Heart left ventricle (tissue), 16 donors: ENCODE data around the gene SRBD1. TPM values are rescaled to one million over a fixed set of nuclear protein-coding genes. Genes with fewer than 3 reads are reported as not detected.

ENCODE experiments used
- ATAC-seq, 4 donors: fragments of 200-7000 bp; cut with Tn5 transposase; one replicate each; pipeline ENCODE4 v1.9.1; 2020 to 2022; ENCODE audit warnings: moderate library complexity in 4 of 4, mild to moderate bottlenecking in 3 of 4, moderate number of reproducible peaks in 1 of 4
- DNase-seq, 5 donors: peaks; one replicate each; pipeline ENCODE4 v3.0.0-alpha.2; 2020
- H3K27ac ChIP-seq, 12 donors: fragments of 200-600 bp; sonication (generic) in 4 of 12; one replicate each; pipeline versions ENCODE4 v1.5.0 to v1.8.0; 2016 to 2022; ENCODE audit warnings: mild to moderate bottlenecking in 2 of 12
- H3K27me3 ChIP-seq, 9 donors: fragments of 200-600 bp; sonication (generic) in 2 of 9; one replicate each; pipeline versions ENCODE4 v1.5.1 to v1.8.0; 2016 to 2022; ENCODE audit warnings: mild to moderate bottlenecking in 3 of 9
- H3K36me3 ChIP-seq, 9 donors: fragments of 200-600 bp; sonication (generic) in 2 of 9; one replicate each; pipeline versions ENCODE4 v1.5.0 to v1.8.0; 2018 to 2022; ENCODE audit warnings: mild to moderate bottlenecking in 2 of 9
- H3K4me1 ChIP-seq, 12 donors: fragments of 200-600 bp; sonication (generic) in 4 of 12; one replicate each; pipeline versions ENCODE4 v1.5.0 to v1.8.0; 2016 to 2022; ENCODE audit warnings: mild to moderate bottlenecking in 3 of 12
- H3K4me3 ChIP-seq, 12 donors: fragments of 200-600 bp; sonication (generic) in 4 of 12; one replicate each; pipeline versions ENCODE4 v1.5.0 to v1.8.0; 2017 to 2022; ENCODE audit warnings: mild to moderate bottlenecking in 9 of 12, moderate library complexity in 4 of 12
- H3K9me3 ChIP-seq, 12 donors: fragments of 200-600 bp; sonication (generic) in 4 of 12; one replicate each; pipeline versions ENCODE4 v1.5.0 to v1.8.0; 2016 to 2022; ENCODE audit warnings: mild to moderate bottlenecking in 1 of 12
- POLR2A ChIP-seq, 2 donors: fragments of 450-650 bp; IDR thresholded peaks; one replicate each; pipeline ENCODE4 v1.6.1; 2017; ENCODE audit warnings: antibody characterized with exemption in 2 of 2, mild to moderate bottlenecking in 2 of 2, moderate library complexity in 2 of 2
- WGBS, 4 donors: extraction: QIAGEN DNeasy Blood & Tissue Kit in 2 of 4; methylation state at CpG; one replicate each; pipeline versions ENCODE4 v1.1.5 to v1.1.7; 2013 to 2018; 5-methylcytosine and 5-hydroxymethylcytosine counted together
- intact Hi-C, 10 donors: fragments of 100-400 bp; cut with DNase I; formaldehyde crosslinking; loops; one replicate each; pipeline versions ENCODE4 v1.11.1 to v1.14.2; 2022
- polyA plus RNA-seq, 2 donors: library from polyadenylated mRNA; stranded (reverse); fragments of 200-250 nt; gene quantifications; one replicate each; pipeline ENCODE4 v1.2.3, GENCODE V29; 2013
- total RNA-seq, 9 donors: library from RNA; depleted of rRNA in 2 of 9; stranded (reverse); fragments of >200 nt in 2 of 9; fragmentation: NEBNext Ultra II Directional in 3 of 9; extraction: Animal tissue kit (Norgen Biotek cat#: 25700) in 3 of 9; gene quantifications; one replicate each; pipeline versions ENCODE4 v1.1.0 to v1.2.4, GENCODE V29; 2016 to 2023
- TF ChIP-seq, protein P1 (sequence below), 12 donors: fragments of 200-600 bp; sonication (generic) in 4 of 12; IDR thresholded peaks; one replicate each; pipeline versions ENCODE4 v1.5.0 to v1.8.0; 2018 to 2022; ENCODE audit warnings: antibody characterized with exemption in 12 of 12, mild to moderate bottlenecking in 5 of 12
- donor health status: ischemic (EF 13 %, LVEDD 7.1; RV severe dilation, severe dysfunction).
- donor health status: healthy with polysubstance abuse.
- donor health status: DM: no; HTN: yes; CAD: no.
- donor health status: DM: no; HTN: no; CAD: no.
- donor health status: ischemic (EF 25% LVEDD 6.9; RV normal size, moderate dysfunction).
- donor health status: ischemic (EF 25% LVEDD 5.7; RV mildly dilated, moderate dysfunction).
- donor health status: healthy.
- donor health status: DM: yes; HTN: yes; CAD: no.
- donor health status: ischemic (EF 35%, LVEDD 5.7; RV mildly dilated, moderate dysfunction).
- donor health status: nonischemic (EF 11% LVEDD 7.7; RV severe dilation, severe dysfunction).
- donor health status: DM: yes; HTN: yes; CAD: no.
- donor health status: PGD.
- donor health status: ischemic (EF 29% LVEDD 5.4; RV normal size, mild dysfunction).
- donor health status: nonischemic (EF 23%, LVEDD 6.1; RV moderate dilation, normal function).

SRBD1 gene
- total and polyA plus RNA-seq, 11 donors: 3.0 to 16.9 (median 10.2) TPM

DNA sequence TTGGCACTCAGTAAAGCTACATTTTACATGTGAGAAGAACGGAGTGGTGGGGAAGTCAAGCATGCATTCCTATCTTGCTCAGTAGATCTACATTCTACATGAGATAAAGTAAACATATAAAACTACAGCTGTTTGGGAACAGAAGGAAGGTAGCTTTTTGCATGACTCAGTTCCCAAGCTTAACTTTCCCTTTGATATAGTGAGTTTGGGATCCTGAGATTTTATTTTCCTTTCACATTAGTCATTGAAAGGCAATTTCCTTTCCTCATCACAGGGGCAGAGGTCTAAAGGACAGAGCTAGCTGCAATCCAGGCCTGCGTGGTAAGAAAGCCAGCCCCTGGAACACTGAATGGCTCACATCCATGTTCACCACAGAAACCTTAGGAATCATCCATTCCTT is 257.2 kb downstream of the SRBD1 start:
- WGBS, 4 donors: 59 to 74% (median 68%) methylated on average over 2 of the region's 2 CpGs
- Histone ChIP-seq H3K27me3 (no peaks in the 10 kb centered on the region), H3K36me3 (no peaks in the 10 kb centered on the region), H3K9me3 (no peaks in the 10 kb centered on the region), H3K27ac (no peak overlapping the region), H3K4me3 (no peak overlapping the region), H3K4me1 (no peaks in the 10 kb centered on the region)
- no peak for DNase-seq
- TF ChIP-seq, protein P1, sequence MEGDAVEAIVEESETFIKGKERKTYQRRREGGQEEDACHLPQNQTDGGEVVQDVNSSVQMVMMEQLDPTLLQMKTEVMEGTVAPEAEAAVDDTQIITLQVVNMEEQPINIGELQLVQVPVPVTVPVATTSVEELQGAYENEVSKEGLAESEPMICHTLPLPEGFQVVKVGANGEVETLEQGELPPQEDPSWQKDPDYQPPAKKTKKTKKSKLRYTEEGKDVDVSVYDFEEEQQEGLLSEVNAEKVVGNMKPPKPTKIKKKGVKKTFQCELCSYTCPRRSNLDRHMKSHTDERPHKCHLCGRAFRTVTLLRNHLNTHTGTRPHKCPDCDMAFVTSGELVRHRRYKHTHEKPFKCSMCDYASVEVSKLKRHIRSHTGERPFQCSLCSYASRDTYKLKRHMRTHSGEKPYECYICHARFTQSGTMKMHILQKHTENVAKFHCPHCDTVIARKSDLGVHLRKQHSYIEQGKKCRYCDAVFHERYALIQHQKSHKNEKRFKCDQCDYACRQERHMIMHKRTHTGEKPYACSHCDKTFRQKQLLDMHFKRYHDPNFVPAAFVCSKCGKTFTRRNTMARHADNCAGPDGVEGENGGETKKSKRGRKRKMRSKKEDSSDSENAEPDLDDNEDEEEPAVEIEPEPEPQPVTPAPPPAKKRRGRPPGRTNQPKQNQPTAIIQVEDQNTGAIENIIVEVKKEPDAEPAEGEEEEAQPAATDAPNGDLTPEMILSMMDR (IDR thresholded peaks at IDR 0.05): no peak
- no peak for TF ChIP-seq POLR2A (IDR thresholded peaks at IDR 0.05)
- intact Hi-C loops: no loop called here
- no peak for ATAC-seq

DNA sequence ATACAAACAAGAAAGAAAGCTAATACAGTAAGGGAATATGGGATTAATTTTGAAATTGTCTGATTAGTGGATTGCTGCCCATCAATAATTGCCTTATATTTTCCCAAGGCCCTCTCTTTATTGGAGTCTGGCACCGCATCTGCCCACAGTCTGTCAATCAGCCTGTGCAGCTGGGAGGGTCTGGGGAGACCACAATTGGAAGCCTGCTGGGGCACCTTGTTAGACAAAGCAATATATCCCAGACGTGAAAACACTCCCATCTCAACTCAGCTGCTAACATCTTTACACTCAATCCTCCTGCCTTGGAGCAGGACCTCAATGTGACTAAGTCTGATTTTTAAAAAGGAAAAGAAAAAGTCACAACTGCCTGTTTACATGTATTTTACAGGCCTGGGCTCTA is 258.6 kb downstream of the SRBD1 start:
- Histone ChIP-seq H3K27me3 (no peaks in the 10 kb centered on the region), H3K9me3 (no peaks in the 10 kb centered on the region), H3K27ac (no peak overlapping the region), H3K4me3 (no peak overlapping the region), H3K4me1 (no peaks in the 10 kb centered on the region), H3K36me3 (no peaks in the 10 kb centered on the region)
- intact Hi-C loops: no loop called here
- WGBS, 4 donors: 73 to 85% (median 83%) methylated on average over 2 of the region's 2 CpGs
- TF ChIP-seq POLR2A (IDR thresholded peaks at IDR 0.05): no peak
- TF ChIP-seq, protein P1 (IDR thresholded peaks at IDR 0.05): no peak
- DNase-seq (no peak), ATAC-seq (no peak)

DNA sequence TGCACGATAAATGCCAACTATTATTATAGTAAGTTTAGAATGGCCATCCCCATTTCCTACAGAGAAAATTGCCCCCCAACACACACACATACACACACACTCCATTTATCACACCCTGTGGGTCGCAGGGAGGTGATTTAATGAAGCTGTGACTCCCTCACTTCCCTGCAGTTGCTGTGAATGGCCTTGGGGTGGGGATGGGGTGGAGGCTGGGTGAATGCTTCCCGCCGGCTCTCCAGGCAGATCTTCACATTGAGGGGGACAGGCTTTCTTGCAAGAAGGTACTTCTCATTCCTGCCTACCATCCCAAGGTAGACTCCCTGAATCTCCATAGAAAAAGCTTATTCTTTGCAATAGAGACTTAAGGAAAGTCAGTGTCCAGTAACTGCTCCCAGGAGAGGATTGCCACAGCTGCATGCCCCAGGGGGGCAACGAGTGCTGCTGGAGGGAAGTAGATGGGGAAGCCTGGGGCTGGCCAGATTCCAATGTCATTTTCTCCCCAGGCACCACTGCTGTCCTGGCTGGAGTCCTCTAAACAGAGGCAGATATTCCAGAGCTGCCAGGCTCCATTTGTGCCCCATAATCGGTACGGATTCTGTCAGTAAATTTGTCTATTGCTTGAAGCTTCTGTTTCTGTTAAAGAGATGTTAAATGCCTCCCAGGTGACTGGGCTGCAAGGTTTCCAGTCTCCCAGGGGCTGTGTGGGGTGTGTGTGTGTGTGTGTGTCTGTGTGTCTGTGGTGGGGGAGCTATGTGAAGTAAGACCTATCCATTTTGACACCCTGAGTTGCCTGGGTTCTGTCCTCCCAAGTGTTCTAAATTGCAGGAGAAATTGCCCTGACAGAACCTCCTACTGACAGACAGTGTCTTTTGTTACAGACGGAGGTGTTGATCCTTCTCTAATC is 265.5 kb downstream of the SRBD1 start:
- WGBS, 4 donors: 47 to 54% (median 49%) methylated on average over 8 of the region's 8 CpGs
- TF ChIP-seq, protein P1 (IDR thresholded peaks at IDR 0.05): no peak
- TF ChIP-seq POLR2A (IDR thresholded peaks at IDR 0.05): no peak
- Histone ChIP-seq H3K4me3 (no peak overlapping the region), H3K27ac (no peak overlapping the region), H3K4me1 (no peaks in the 10 kb centered on the region), H3K36me3 (no peaks in the 10 kb centered on the region), H3K9me3 (no peaks in the 10 kb centered on the region), H3K27me3 (peaks cover 0 to 14% (median 0%) of the 10 kb centered on the region in 9 donors)
- no peak for DNase-seq
- intact Hi-C loops: no loop called here
- ATAC-seq: no peak

DNA sequence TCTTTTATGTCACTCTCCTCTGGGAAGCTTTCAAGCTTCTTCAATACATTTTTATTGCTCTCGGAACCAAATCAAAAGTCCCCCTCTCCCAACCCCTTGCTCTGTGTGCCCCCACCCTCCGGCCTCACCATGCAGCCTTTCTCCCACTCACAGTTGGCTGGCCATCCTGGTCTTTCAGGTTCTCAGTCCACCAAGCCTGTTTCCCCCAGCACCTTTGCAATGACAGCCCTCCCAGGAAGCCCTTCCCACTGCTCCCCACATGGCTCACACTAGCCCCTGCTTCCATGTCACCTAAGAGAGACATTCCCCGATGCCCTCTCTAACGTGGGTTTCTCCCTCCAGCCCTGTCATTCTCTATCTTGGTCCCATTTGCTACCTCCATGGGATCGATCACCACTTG is 266.6 kb downstream of the SRBD1 start:
- TF ChIP-seq POLR2A (IDR thresholded peaks at IDR 0.05): no peak
- TF ChIP-seq, protein P1 (IDR thresholded peaks at IDR 0.05): no peak
- Histone ChIP-seq H3K4me3 (no peak overlapping the region), H3K36me3 (no peaks in the 10 kb centered on the region), H3K27ac (no peak overlapping the region), H3K4me1 (no peaks in the 10 kb centered on the region), H3K27me3 (peaks cover 0 to 14% (median 0%) of the 10 kb centered on the region in 9 donors), H3K9me3 (no peaks in the 10 kb centered on the region)
- DNase-seq (no peak), ATAC-seq (no peak)
- 80 to 87% (median 84%) methylated on average over 5 of the region's 5 CpGs for WGBS, 4 donors
- intact Hi-C loops: no loop called here
